DMS53 treated with DMSO at 0.1 percent for 48 hours (cell line): ENCODE data around the gene CHRDL2.
A peak's percentile ranks its signal among the peaks of the same experiment; 100 is the strongest.

Experiments
- DNase-seq: peaks from one replicate; lab custom pipeline; 2025; ENCODE audit not compliant: unreplicated experiment; lab: John Stamatoyannopoulos, UW

CHRDL2 gene

DNA sequence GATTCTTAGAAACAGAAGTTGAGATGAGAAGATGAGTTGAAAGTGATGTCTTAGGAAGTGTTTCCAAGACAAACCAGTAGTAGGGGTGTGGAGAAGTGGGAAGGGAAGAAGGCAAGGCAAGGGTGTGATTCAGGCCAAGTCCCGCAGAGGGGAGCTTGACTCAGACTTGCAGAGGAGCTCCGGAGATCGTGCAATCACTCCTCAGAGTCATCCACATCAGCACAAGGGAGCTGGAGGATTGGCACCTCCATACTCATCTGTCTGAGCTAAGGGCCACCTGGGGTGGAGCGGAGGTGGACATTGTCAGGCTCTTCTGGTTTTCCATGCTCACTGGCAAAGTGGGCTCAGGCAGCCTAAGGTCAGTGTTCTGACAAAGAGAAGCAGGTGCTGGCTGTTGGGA lies 44.4 kb downstream of the CHRDL2 start:
- DNase-seq: no peak

- no peak for DNase-seq
Measured at GRCh38 chr11:74685905-74686304, 45.3 kb downstream of the CHRDL2 start.

DNA sequence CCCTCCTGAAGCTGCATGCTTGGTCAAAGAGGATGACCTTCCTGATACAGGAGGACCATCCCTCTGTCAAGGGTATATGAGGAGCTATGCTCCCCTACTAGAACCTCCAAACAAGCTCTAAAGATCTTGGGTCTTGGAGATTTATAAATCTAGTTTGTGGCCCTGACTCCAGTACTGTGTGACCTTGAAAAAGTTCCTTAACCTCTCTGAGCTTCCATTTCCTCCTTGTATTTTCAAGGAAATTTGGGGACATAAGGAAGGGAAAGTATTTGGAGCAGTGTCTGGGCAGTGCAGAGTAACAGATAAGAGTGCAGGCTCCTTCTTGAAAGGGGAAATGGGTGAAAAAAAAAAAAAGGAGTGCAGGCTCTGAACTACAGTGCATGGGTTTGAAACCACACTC lies 45.9 kb downstream of the CHRDL2 start:
- no peak for DNase-seq

- no peak for DNase-seq
Measured at GRCh38 chr11:74684661-74685060, 46.6 kb downstream of the CHRDL2 start.

- no peak for DNase-seq
Measured at GRCh38 chr11:74683941-74684481, 47.2 kb downstream of the CHRDL2 start.

DNA sequence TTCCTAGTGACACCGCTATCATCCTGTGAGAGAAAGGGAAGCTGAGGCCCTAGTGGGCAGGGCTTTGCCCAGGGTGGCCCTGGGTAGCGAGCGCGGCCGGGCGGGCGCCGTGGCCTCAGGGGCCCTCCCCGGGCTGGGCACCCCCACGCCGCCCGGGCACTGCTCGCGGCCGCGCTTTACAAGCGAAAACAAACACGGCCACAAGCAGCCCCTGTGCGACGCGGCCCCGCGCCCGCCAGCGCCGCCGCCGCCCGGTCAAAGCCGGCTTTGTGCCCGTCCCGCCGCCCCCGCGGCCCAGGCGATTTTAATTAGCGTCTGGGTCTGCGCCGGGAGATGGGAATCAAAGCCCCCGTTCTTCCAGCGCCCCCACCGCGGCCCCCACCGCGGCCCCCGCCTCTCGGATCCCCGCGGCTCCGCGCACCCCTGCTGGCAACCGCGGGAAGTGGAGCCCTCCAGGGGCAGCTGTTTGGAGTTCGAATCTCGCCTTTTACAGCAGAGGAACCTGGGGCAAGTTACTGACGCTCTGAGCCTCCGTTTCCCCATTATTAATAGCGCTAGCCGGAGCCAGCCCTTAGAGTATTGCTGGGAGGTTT lies 47.9 kb downstream of the CHRDL2 start:
- no peak for DNase-seq

GRCh38 chr11:74682731-74683278 lies 48.4 kb downstream of the CHRDL2 start:
- no peak for DNase-seq

GRCh38 chr11:74681686-74682651 lies 49.3 kb downstream of the CHRDL2 start:
- DNase-seq: peak; percentile 43

DNA sequence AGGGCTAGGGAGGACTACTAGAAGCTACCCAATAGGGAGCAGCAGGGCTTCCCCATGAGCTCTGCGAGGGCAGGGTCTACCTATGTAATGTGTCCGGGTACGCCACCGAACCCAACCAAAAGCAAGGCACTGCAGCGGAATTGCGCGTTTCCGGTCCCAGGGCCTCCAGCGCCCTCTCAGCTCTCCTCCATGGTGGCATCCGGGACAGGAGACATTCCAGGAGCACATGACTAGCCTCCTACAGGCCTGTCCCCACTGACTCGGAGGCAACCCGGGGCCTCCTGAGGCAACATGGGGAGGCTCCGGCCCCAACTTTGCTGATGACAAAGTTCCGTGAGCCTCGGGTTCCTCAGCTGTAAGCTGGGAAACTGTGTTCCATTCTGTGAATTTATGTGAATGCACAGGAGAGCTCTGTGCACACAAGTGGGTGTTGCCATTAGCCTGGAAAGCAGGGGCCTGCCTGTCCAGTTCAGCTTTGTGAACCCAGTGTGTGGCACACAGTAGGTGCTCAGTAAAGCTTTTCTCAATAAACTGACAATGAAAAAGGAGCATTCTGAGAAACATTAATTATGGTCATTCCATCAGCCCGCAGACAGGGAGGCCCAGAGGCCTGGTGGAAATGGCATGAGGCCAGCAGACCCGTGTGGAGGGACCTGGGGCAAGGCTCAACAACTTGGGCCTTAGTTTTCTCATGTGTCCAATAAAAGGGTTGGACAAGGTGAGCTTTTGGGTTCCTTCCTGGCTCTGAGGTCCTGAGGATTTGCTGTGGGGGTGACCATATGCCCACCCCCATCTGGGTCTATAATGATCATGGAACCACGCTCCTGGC lies 50.3 kb downstream of the CHRDL2 start:
- no peak for DNase-seq

- no peak for DNase-seq
Measured at GRCh38 chr11:74680035-74680671, 51.1 kb downstream of the CHRDL2 start.

- DNase-seq: no peak
Measured at GRCh38 chr11:74679513-74679865, 51.7 kb downstream of the CHRDL2 start.

DNA sequence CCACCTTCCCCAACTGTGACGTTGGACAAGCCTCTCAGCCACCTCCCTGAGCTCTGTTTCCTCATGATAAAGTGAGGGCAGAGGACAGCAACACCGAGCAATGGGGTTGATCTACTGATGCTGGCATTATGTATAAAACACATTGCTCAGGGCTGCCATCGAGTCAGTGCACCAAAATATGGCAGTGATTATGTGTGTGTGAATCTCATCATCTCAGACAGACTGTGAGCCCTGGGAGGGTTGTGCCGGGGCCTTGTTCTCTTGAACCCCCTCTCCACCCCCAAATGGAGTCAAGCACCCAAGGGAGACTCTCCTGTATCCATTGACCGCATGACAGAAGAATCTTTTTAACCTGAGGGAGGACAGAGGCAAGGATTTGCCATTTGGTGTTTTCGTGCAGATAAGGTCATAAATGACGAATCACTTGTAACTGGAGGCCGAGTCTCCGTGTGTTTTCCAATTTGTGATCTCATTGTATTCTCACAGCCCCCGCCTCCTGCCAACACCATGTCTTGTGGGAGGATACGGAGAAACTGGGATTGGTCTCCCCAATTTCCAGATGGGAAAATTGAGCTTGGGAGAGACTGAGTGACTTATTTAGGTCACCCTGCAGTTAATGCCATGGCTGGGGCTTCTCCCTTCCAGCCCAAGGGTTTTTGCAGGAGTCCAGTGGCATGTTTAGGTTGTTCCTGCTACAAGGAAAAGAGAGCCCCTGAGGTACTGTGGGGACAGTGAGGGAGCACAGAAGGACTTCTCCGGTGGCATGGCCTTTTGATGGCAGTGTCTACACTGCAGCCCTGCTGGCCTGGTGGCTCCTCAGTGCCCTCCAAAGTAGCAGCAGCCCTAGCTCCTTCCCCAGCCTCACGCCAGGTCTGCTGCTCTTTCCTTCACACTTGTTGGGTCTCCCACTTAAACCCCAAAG lies 52.4 kb downstream of the CHRDL2 start:
- no peak for DNase-seq

GRCh38 chr11:74678041-74678440 lies 53.2 kb downstream of the CHRDL2 start:
- no peak for DNase-seq

DNA sequence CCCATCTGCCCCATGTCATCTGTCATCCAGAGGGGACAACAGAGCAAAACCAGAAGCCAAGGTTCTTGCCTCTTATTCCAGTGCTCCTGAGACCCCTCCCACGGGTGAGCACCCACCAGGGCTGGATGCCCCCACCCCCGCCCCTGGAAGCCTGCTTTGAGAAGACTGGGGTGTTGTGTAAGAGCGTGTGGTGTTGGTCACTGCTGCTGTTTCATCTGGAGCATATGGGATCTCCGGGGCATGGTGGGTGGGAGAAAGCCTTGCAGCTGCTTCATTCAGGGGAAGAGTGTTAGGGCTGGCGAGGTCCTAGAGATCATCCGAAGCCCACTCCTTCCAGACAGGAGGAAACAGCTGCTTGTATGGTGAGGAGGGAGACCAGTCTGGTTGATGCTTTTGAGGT lies 54.1 kb downstream of the CHRDL2 start:
- DNase-seq: no peak

- DNase-seq: no peak
Measured at GRCh38 chr11:74676596-74676995, 54.6 kb downstream of the CHRDL2 start.

GRCh38 chr11:74675761-74676160 lies 55.5 kb downstream of the CHRDL2 start:
- DNase-seq: no peak

- no peak for DNase-seq
Measured at GRCh38 chr11:74673693-74674360, 57.4 kb downstream of the CHRDL2 start.

DNA sequence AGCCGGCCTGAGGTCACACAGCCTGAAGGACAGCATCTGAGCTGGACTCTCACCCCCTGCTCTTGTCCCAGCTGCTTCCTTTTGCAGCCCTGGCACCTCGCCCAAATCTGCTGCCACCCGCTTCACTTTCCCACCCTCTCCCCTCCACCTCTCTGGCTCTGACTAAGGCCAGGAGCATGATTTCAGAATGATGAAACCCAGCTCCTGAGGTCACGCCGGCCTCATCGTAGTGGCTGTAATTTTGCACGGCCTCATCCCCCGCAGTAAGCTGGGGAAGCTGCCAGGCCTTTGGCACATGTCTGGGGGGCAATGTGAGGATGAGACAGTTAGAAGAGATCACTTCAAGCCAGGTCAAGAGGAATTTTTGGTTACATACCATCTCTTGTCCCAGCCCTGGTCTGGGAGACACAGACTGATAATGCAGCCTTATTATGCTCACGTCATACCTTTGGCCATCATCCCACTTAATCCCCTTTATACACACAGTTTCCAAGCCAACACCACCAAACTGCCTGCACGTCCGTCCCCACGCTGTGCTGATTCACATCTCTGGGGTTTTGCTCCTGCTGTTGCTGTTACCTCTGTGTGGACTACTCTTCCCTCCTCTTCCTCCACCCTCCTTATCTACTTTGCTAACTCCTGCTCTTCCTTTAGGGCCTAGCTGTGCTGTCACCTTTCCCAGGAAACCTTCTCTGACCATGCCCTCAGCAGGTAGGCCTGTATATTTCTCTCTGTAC lies 58.1 kb downstream of the CHRDL2 start:
- no peak for DNase-seq
